ENCODE results near the gene QKI. TPM values are rescaled to one million over a fixed set of nuclear protein-coding genes. Genes with fewer than 3 reads are reported as not detected.

Gene QKI
- total RNA-seq, 1 experiment from 2014 or later = 50.8 TPM

GRCh38 chr6:163529605-163530004 lies 115.1 kb downstream of the QKI start:
- peaks cover 83% of the 10 kb centered on the region for H4K20me1 ChIP-seq (ENCODE audit: insufficient read depth)

GRCh38 chr6:163530406-163530805 lies 115.9 kb downstream of the QKI start:
- Histone ChIP-seq H3K27me3 (ENCODE audit: insufficient read depth, low read depth) (no peaks in the 10 kb centered on the region), H3K4me2 (no peak overlapping the region), H3K4me1 (replicated peaks; ENCODE audit: insufficient read depth) (peaks cover 20% of the 10 kb centered on the region), H2AFZ (no peak overlapping the region), H3K79me2 (ENCODE audit: low read depth) (peaks cover 91% of the 10 kb centered on the region), H3F3A (ENCODE audit: insufficient read depth, low read depth) (peaks cover 27% of the 10 kb centered on the region), H3K36me3 (ENCODE audit: low read depth) (no peaks in the 10 kb centered on the region), H3K9me3 (ENCODE audit: insufficient read depth, low read depth) (no peaks in the 10 kb centered on the region), H3K9me2 (ENCODE audit: insufficient read depth) (no peaks in the 10 kb centered on the region), H4K20me1 (ENCODE audit: insufficient read depth) (peaks cover 81% of the 10 kb centered on the region), H3K27ac (no peak overlapping the region), H3K4me3 (no peak overlapping the region)
- TF ChIP-seq EZH2 (IDR thresholded peaks at IDR 0.05; ENCODE audit: low read depth) (no peak), CTCF (conservative IDR thresholded peaks at IDR 0.05) (no peak)
- POLR2A ChIA-PET (ENCODE audit: unreplicated experiment) = no interaction called here
- DNase-seq = no peak
- BruUV-seq (replicated peaks) = no TSS peak
- CTCF ChIA-PET = no interaction called here
- intact Hi-C loops (cut with micrococcal nuclease; ENCODE audit: unreplicated experiment) = no loop called here

More at GRCh38 chr6:163529605-163530004, 115.1 kb downstream of the QKI start:
- Histone ChIP-seq H3K4me2 (no peak overlapping the region), H3K27me3 (ENCODE audit: insufficient read depth, low read depth) (no peaks in the 10 kb centered on the region), H3K9me2 (ENCODE audit: insufficient read depth) (no peaks in the 10 kb centered on the region), H3K9me3 (ENCODE audit: insufficient read depth, low read depth) (no peaks in the 10 kb centered on the region), H3K79me2 (ENCODE audit: low read depth) (peaks cover 98% of the 10 kb centered on the region), H3K36me3 (ENCODE audit: low read depth) (no peaks in the 10 kb centered on the region), H3K4me3 (no peak overlapping the region), H3K27ac (no peak overlapping the region), H3F3A (ENCODE audit: insufficient read depth, low read depth) (peaks cover 26% of the 10 kb centered on the region), H2AFZ (no peak overlapping the region), H3K4me1 (replicated peaks; ENCODE audit: insufficient read depth) (peaks cover 20% of the 10 kb centered on the region)
- intact Hi-C loops (cut with micrococcal nuclease; ENCODE audit: unreplicated experiment) = loop anchor here (5.0 kb wide), 1 partner anchor 33 kb away; no protein-coding TSS in a partner anchor
- ChIA-PET CTCF (no interaction called here), POLR2A (ENCODE audit: unreplicated experiment) (no interaction called here)
- TF ChIP-seq EZH2 (IDR thresholded peaks at IDR 0.05; ENCODE audit: low read depth) = no peak
- TF ChIP-seq CTCF (conservative IDR thresholded peaks at IDR 0.05) = no peak
- no peak for DNase-seq
- BruUV-seq (replicated peaks) = no TSS peak

- Histone ChIP-seq H3K79me2 (ENCODE audit: low read depth) (peaks cover 91% of the 10 kb centered on the region), H2AFZ (no peak overlapping the region), H3K4me3 (no peak overlapping the region), H3K36me3 (ENCODE audit: low read depth) (peaks cover 2% of the 10 kb centered on the region; the same call in 1 of the 2 replicates), H4K20me1 (ENCODE audit: insufficient read depth) (peaks cover 74% of the 10 kb centered on the region), H3K9me2 (ENCODE audit: insufficient read depth) (no peaks in the 10 kb centered on the region), H3K27ac (no peak overlapping the region), H3F3A (ENCODE audit: insufficient read depth, low read depth) (peaks cover 27% of the 10 kb centered on the region), H3K4me1 (replicated peaks; ENCODE audit: insufficient read depth) (peaks cover 20% of the 10 kb centered on the region), H3K27me3 (ENCODE audit: insufficient read depth, low read depth) (no peaks in the 10 kb centered on the region), H3K9me3 (ENCODE audit: insufficient read depth, low read depth) (no peaks in the 10 kb centered on the region), H3K4me2 (no peak overlapping the region)
- TF ChIP-seq EZH2 (IDR thresholded peaks at IDR 0.05; ENCODE audit: low read depth) = no peak
- TF ChIP-seq CTCF (conservative IDR thresholded peaks at IDR 0.05) = no peak
- BruUV-seq (replicated peaks) = no TSS peak
- no peak for DNase-seq
- ChIA-PET POLR2A (ENCODE audit: unreplicated experiment) (no interaction called here), CTCF (no interaction called here)
- intact Hi-C loops (cut with micrococcal nuclease; ENCODE audit: unreplicated experiment) = no loop called here
Observed at GRCh38 chr6:163531122-163531521, 116.6 kb downstream of the QKI start.

All from PC-9 (cell line).